ENCODE measurements around the gene SORBS2.
"Not testable (repeated sequence)": the region's sequence is repeated elsewhere in the genome, so short reads cannot be mapped to it uniquely, and the experiment has no call there.

Gene SORBS2

GRCh38 chr4:185580699-185581098 is 231.3 kb downstream of the SORBS2 start:
- no peak for DNase-seq

GRCh38 chr4:185578284-185578683 is 233.7 kb downstream of the SORBS2 start:
- DNase-seq = no peak

DNA sequence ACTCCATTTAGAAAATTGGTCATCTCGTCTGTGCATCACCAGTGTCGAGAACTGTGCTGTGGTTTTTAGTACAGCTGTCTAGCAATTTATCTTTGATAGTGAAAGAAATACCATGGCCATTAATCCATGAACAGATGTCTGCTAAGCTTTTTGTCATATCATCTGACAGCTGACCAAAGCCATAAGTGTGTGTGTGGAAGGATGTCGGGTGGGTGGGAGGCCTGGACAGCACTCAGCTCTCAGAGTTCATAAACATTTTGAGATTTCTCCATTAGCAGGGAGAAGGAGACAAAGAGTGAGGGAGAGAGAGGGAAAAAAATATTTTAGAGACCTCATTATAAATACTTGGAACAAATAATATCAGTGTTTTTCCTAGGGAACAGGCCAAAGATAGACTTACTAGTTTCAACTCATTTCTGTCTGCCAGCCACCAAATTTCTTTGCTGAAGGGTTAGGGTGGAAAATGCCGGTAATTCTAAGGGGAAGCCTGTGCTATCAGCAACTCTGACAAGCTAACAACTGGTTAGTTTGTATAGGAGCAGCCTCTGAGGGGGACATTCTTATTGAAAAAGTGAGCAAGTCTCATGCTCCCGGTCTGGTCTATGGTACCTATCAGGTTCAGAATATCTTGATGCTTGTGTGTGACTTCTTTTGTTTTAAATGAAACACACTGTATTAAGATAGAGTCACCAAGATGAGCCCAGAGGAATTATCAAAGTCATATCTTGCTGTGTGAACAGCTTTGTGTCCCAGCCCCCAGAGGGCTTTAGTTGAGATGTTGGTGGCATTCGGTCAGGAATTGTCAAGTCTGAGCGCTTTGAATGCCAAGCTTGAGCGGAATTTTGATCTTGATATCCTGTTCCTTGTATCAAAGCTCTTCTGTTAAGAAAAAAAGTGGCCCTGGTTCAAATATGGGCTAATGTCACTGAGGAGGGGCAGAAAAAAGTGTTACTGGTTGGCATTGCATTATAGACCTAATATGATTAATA is 234.7 kb downstream of the SORBS2 start:
- DNase-seq = no peak

DNA sequence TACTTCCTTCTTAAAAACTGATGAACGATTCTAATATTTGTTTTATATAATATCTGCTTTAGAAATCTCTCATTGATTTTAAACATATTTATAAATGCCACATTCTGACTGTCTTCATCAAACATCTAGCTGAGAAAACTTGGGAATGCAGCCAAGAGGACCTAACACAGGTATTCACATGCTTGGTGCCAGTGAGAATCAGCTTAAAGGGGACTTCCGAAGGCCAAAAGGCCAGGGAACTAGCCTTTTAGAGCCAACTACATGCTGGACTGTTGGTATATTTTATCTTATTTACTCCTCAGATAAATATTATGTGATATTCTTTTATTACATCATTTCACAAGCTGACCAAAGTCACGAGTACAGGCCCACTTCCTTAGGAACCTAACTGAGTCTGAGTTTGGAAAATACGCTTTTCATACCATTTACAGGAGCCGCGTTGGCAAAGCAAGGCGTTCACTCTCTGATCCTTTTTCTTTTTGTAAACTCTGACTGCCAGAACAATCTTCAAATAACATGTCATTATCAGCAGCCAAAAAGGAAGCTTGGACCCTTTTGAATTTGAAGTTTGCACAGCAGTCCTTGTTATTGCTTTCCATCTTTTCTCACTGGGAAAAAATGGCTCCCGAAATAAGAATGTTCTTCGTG is 235.6 kb downstream of the SORBS2 start:
- no peak for DNase-seq

GRCh38 chr4:185573651-185574199 is 238.3 kb downstream of the SORBS2 start:
- DNase-seq = no peak

DNA sequence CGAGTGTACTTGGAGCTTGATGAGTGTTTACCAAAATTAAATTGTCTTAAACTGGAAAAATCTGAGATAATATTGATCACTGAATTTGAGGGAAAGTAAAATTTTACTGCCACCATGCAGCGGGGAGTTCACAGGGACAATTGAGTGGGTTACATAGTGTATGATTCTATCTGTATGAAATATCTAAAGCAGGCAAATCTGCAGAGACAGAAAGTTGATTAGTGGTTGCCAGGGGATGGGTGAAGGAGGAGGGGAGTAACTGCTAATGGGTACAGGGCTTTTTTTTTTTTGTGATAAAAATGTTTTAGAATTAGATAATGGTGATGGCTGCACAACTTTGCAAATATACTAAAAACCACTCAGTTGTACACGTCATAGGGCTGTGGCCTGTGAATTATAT is 241.3 kb downstream of the SORBS2 start:
- no peak for DNase-seq

- no peak for DNase-seq
Observed at GRCh38 chr4:185567381-185568376, 244.3 kb downstream of the SORBS2 start.

- no peak for DNase-seq
Observed at GRCh38 chr4:185566972-185567371, 245.0 kb downstream of the SORBS2 start.

DNA sequence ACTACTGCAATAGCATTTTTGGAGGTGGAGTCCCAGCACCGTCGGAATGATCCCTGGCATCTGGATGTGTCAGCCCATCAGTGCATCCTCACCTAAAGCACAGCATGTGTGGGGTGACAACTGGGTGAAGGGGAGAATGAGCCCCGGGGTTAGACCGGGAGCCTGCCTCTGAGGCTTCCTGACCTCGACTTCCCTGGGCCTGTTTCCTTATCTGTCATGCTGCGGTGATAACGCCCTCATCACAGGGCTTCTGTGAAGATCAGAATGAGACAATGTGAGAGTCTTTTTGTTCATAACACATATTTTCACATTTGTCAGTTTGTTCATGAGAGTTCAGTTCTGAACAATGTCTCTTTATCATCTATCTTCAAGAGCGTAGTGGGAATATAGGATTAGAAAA is 245.6 kb downstream of the SORBS2 start:
- no peak for DNase-seq

DNA sequence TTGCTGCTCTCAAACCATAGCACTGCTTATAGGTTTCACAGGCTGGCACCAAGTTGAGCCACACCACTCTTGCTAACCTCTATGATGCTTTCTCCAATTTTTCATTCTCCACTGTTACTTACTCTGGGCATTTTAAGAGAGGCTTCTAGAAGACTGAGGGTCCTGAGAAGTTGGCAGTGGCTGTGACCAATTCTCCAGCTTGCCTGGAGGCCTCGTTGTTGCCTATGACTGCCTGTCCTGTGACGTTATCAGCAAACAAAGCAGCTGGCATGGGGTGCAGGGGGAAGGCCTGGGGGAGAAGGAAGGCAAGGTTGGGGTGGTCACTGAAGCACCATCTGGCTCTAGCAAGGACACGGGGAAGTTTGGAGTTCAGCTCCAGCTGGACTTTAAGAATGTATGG is 246.3 kb downstream of the SORBS2 start:
- DNase-seq = no peak

DNA sequence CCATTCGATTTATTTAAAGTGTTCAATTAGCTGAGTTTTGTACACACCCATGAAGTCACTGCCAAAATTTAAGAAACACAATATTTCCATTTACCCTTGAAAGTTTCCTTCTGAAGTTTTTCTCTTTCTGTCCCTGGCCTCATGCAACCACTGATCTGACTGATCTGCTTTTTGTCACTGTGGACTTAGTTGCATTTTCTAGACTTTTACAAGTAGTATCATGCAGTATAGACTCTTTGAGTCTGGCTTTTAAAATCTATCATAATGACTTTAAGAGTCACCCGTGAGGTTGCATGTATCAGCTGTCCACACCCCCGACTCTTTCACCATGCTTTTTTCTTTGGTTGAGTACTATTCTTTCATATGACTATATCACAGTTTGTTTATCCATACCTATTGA is 247.6 kb downstream of the SORBS2 start:
- no peak for DNase-seq

GRCh38 chr4:185562531-185562930 is 249.5 kb downstream of the SORBS2 start:
- no peak for DNase-seq

DNA sequence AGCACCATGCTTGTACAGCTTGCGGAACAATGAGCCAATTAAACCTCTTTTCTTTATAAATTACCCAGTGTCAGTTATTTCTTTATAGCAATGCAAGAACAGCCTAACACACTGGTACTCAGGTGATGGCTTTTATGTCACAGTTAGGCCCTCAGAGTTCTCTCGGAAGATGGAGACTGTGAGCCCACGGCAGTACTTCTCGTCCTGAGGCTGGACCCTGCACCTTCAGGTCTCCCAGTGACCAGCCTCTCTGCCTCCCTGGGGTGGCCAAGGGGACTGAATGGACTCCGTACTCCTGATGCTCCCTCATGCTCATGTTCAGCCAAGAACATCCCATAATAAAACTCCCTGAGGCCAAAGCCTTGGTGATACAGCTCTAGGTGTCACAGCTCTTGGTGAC is 251.7 kb downstream of the SORBS2 start:
- no peak for DNase-seq

DNA sequence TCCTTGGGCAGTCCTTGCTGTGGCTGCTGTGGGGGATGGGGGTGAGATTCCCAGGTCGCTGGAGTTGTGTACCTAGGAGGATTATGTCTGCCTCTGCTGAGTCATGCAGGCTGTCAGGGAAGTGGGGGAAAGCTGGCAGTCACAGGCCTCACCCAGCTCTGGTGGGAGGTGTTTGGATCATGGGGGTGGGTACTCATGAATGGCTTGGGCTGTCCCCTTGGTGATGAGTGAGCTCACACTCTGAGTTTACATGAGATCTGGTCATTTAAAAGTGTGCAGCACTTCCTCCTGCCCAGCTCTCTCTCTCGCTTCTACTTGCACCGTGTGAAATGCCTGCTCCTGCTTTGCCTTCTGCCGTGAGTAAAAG is 252.1 kb downstream of the SORBS2 start:
- no peak for DNase-seq

DNA sequence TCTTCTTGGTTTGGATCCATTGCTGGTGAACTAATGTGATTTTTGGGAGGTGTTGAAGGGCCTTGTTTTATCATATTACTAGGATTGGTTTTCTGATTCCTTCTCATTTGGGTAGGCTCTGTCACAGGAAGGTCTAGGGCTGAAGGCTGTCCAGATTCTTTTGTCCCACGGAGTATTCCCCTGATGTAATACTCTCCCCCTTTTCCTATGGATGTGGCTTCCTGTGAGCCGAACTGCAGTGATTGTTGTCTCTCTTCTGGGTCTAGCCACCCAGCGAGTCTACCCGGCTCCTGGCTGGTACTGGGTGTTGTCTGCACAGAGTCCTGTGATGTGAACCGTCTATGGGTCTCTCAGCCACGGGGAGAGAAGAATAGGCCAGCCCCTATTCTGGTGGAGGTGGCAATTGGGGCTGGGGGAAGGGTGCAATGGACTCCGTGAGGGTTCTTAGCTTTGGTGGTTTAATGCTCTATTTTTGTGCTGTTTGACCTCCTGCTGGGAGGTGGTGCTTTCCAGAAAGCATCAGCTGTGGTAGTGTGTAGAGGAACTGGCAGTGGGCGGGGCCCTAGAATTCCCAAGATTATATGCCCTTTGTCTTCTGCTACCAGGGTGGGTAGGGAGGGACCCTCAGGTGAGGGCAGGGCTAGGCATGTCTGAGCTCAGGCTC is 252.6 kb downstream of the SORBS2 start:
- DNase-seq = not testable (repeated sequence)

DNA sequence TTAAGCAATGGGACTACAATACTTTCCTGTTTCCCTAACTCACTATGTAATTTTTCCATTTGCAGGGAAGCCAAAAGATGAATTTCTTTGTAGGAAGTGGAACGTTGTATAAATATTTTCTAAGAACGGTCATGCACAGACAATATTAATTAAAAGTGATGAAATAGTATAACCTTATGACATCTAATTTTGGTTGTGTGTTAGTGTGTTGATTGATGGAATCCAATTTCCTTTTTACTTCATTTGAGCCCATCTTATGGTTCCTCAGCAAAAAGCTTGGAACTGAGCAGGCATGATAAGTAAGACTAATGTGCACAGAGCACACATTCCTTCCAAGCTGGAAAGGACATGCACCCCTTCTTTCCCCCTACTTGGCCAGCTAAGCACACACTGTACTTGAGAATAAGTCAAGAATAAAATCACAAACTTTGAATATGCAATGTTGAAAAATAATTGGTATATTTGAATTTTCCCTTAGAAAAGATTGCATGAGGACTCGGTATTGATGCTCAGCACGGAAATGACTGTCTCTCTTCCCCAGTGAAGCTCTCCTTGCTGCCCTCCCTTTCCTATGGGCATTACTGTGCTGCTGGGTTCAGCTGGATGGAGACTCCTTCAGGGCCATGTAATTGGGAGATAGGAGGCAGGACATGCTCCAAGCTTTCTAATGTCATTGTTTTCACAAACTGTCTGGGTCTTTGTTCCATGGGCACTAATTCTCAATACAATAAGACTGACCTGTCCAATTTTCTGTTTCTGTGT is 257.4 kb downstream of the SORBS2 start:
- no peak for DNase-seq

DNA sequence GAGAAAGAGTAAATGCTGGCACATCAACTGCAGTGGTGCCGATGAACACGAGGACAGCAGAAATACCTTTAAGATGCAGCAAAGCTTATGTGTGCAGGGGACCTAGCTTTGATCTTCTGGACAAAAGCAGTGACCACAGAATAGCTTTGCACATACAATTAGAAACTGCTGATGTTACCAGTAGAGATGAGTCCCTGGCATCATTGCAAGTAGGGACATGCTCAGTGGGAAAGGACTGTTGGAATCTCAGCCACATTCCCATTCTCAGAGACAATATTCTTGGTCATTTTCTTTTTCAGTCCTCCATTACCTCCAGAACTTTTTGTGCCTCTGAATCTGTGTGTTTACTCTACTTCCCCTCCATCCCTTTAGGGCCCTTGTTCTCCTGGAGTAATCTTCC is 259.7 kb downstream of the SORBS2 start:
- DNase-seq = no peak

DNA sequence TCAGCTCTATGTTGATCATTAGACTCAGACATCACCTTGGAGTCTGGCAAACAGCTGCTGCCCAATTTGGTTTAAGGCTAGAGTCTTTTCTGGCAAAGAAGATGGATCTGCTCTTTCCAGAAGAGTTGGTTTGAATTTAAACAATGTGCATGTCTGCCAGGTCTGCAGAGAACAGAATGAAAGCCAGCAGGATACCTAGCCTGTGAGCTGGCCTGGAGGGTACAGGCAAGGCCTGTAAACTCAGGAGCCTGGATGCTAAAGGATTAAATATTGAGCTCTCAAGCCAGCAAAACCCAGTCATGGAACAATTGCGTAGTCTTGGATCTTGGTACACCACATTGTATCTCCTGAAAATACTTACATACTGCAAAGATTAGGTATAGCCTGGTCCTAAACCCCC is 261.1 kb downstream of the SORBS2 start:
- no peak for DNase-seq

DNA sequence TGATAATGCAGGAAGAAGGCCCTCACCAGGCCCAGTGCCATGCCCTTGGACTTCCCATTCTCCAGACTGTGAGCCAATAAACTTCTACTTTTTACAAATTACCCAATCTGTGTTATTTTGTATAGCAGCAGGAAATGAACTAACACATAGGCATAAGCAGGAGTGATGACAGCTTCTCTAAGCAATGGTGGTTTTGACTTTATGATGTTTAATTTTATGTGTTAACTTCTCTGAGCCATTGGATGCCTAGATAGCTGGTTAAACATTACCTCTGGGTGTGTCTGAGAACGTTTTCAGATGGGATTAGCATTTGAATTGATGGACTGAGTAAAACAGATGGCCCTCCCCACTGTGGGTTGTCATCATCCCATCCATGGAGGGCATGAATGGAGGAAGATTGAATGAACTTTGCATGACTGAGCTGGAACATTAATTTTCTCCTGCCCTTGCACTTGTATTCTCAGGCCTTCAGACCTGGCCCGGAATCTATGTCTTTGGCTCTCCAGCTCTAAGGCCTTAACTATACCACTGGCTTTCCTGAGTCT is 262.8 kb downstream of the SORBS2 start:
- no peak for DNase-seq

- DNase-seq = no peak
Observed at GRCh38 chr4:185548587-185548986, 263.4 kb downstream of the SORBS2 start.

DNA sequence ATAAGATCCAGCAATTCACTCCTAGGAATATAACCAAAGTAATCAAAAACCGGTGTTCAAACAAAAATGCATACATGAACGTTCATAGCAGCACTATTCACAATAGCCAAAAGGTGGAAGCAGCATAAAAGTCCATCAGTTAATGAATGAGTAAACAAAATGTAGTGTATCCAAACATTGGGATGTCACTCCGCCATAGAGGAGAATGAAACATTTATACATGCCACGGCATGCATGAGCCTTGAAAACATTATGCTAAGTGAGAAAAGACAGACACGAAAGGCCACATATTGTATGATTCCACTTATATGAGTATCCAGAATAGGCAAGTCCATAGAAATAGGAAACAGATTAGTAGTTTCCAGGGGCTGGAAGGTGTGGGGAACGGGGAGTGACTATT is 265.7 kb downstream of the SORBS2 start:
- DNase-seq = no peak

Data from NCI-H1105 treated with DMSO at 0.1 percent for 48 hours (cell line).